ENCODE measurements around the gene FIGN.

FIGN gene

GRCh38 chr2:163757814-163758213, 22.0 kb upstream of the FIGN start:
- no peak for TF ChIP-seq CTCF (IDR thresholded peaks at IDR 0.05; ENCODE audit: low read depth, low read length)
- no peak overlapping the region for H3K4me3 ChIP-seq (ENCODE audit: low read depth, low read length)
- no peak for DNase-seq (ENCODE audit: low read depth, low spot score)
- in situ Hi-C loops (cut with HindIII; ENCODE audit: low sequenced_read_pairs): no loop called here

DNA sequence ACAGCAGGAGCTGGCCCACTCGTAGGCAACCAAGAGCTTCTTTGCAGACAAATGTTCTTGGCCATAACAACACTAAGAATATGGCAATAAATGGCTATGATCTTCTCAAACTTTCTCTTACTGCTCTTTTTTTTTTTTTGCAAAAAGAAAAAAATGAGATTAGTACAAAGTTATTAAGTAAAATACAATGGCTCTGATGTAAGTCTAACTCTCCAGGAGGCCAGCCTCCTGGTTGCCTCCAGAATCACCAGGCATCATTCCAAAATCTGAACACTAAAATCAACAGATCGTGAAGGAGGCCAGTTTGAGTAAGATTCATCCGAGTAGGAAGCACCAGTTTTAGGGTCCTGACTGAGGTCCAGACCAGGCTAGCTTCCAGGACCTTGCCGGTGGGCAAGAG, 20.8 kb upstream of the FIGN start:
- no peak for TF ChIP-seq CTCF (IDR thresholded peaks at IDR 0.05; ENCODE audit: low read depth, low read length)
- H3K4me3 ChIP-seq (ENCODE audit: low read depth, low read length): no peak overlapping the region

DNA sequence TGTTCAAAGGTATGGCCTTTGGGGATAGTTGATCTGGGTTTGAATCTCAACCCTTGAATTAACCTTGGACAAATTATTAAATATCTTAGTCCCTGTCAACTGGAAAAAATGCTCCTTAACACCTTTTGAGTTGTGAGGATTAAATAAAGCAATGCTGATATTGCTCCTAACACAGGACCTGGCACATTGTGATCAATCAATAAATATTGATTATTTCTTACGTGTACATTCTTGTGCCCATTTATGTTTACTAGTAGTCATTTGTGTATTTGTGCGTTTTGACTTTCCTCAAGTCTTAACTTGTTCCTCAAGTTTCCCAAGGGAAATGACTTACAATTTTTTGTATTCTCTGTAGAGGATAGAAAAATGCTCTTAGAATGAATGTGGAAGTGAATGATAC, 19.6 kb upstream of the FIGN start:
- in situ Hi-C loops (cut with HindIII; ENCODE audit: low sequenced_read_pairs): no loop called here
- no peak overlapping the region for H3K4me3 ChIP-seq (ENCODE audit: low read depth, low read length)
- no peak for DNase-seq (ENCODE audit: low read depth, low spot score)
- TF ChIP-seq CTCF (IDR thresholded peaks at IDR 0.05; ENCODE audit: low read depth, low read length): no peak

More for the DNA sequence above, 20.8 kb upstream of the FIGN start:
- in situ Hi-C loops (cut with HindIII; ENCODE audit: low sequenced_read_pairs): no loop called here
- peak; percentile 51 for DNase-seq (ENCODE audit: low read depth, low spot score)

GRCh38 chr2:163753726-163754125, 17.9 kb upstream of the FIGN start:
- DNase-seq (ENCODE audit: low read depth, low spot score): no peak
- in situ Hi-C loops (cut with HindIII; ENCODE audit: low sequenced_read_pairs): no loop called here
- no peak for TF ChIP-seq CTCF (IDR thresholded peaks at IDR 0.05; ENCODE audit: low read depth, low read length)
- no peak overlapping the region for H3K4me3 ChIP-seq (ENCODE audit: low read depth, low read length)

- in situ Hi-C loops (cut with HindIII; ENCODE audit: low sequenced_read_pairs): no loop called here
- no peak overlapping the region for H3K4me3 ChIP-seq (ENCODE audit: low read depth, low read length)
- no peak for DNase-seq (ENCODE audit: low read depth, low spot score)
- no peak for TF ChIP-seq CTCF (IDR thresholded peaks at IDR 0.05; ENCODE audit: low read depth, low read length)
Observed at GRCh38 chr2:163752267-163752666, 16.5 kb upstream of the FIGN start.

GRCh38 chr2:163751696-163752095, 15.9 kb upstream of the FIGN start:
- DNase-seq (ENCODE audit: low read depth, low spot score): no peak
- in situ Hi-C loops (cut with HindIII; ENCODE audit: low sequenced_read_pairs): no loop called here
- no peak overlapping the region for H3K4me3 ChIP-seq (ENCODE audit: low read depth, low read length)
- no peak for TF ChIP-seq CTCF (IDR thresholded peaks at IDR 0.05; ENCODE audit: low read depth, low read length)

DNA sequence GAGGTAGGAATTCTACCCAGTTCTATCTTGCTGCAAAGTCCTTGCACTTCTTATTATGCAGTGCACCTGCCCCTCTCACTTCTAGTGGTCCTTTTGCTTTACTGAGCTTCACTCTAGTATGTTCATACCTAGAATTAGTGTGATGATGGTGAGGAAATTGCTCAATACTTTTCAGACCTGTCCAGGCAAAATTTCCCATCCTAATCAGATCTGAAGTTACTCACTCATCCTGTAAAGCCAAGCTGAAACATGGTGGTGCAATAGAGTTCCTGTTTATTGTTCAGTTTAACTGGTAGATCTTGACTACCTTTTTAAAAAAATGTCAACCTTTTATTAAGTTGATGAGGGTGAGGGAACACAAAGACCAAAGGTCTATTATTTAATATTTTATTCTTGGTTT, 12.6 kb upstream of the FIGN start:
- no peak for DNase-seq (ENCODE audit: low read depth, low spot score)
- no peak for TF ChIP-seq CTCF (IDR thresholded peaks at IDR 0.05; ENCODE audit: low read depth, low read length)
- no peak overlapping the region for H3K4me3 ChIP-seq (ENCODE audit: low read depth, low read length)
- in situ Hi-C loops (cut with HindIII; ENCODE audit: low sequenced_read_pairs): no loop called here
